MCF 10A (cell line): ENCODE measurements around the gene LRATD1. TPM values are rescaled to one million over a fixed set of nuclear protein-coding genes. Genes with fewer than 3 reads are reported as not detected.
A peak's percentile ranks its signal among the peaks of the same experiment; 100 is the strongest.

Experiments
- BruUV-seq: library from RNA; stranded (reverse); fragments of 400-500 nt; replicated peaks from 2 replicates; lab custom pipeline; 2021; lab: Mats Ljungman, UMichigan
- CTCF ChIA-PET: fragments of 300-600 bp; sonication (Branson Sonifier 250); formaldehyde crosslinking; extraction: SDS; loops from one replicate; lab custom pipeline; 2021; ENCODE audit warnings: antibody characterized with exemption, inconsistent platforms; lab: Yijun Ruan, JAX
- POLR2A ChIA-PET: fragments of 300-600, 350-650 bp; sonication (Branson Sonifier 250); formaldehyde crosslinking; extraction: SDS; loops from one replicate; lab custom pipeline; 2020; ENCODE audit warnings: antibody characterized with exemption, inconsistent platforms; lab: Yijun Ruan, JAX
- DNase-seq: peaks from one replicate; pipeline ENCODE4 v3.0.0-alpha.2; 2018; ENCODE audit not compliant: unreplicated experiment
- H3K27ac Mint-ChIP-seq: one replicate; pipeline ENCODE4 v1.8.0; 2022; ENCODE audit warnings: mild to moderate bottlenecking, low read depth, mixed read lengths; ENCODE audit not compliant: unreplicated experiment
- H3K27me3 Mint-ChIP-seq: one replicate; pipeline ENCODE4 v1.8.0; 2022; ENCODE audit warnings: mixed read lengths; ENCODE audit not compliant: insufficient read depth, unreplicated experiment
- H3K36me3 Mint-ChIP-seq: one replicate; pipeline ENCODE4 v1.8.0; 2022; ENCODE audit warnings: mild to moderate bottlenecking, moderate library complexity, mixed read lengths; ENCODE audit not compliant: insufficient read depth, unreplicated experiment
- H3K4me1 Mint-ChIP-seq: one replicate; pipeline ENCODE4 v1.8.0; 2022; ENCODE audit warnings: mixed read lengths; ENCODE audit not compliant: insufficient read depth, unreplicated experiment
- H3K4me3 Mint-ChIP-seq: one replicate; pipeline ENCODE4 v1.8.0; 2022; ENCODE audit warnings: mild to moderate bottlenecking, moderate library complexity, mixed read lengths; ENCODE audit not compliant: unreplicated experiment
- H3K9me3 Mint-ChIP-seq: one replicate; pipeline ENCODE4 v1.8.0; 2022; ENCODE audit warnings: mixed read lengths; ENCODE audit not compliant: unreplicated experiment
- CTCF ChIP-seq: fragments of 200-600 bp; IDR thresholded peaks from one replicate; pipeline ENCODE4 v1.8.0; 2022; ENCODE audit warnings: antibody characterized with exemption, mild to moderate bottlenecking; ENCODE audit not compliant: unreplicated experiment
- intact Hi-C: fragments of 100-400 bp; cut with micrococcal nuclease; formaldehyde crosslinking; loops from 2 replicates; pipeline ENCODE4 v1.14.1; 2022
- total RNA-seq: library from RNA; stranded (reverse); gene quantifications from 2 replicates; pipeline ENCODE4 v1.2.3, GENCODE V29; 2022

Gene LRATD1
- total RNA-seq, 1 experiment from 2014 or later, result 2.2 TPM

GRCh38 chr2:14641116-14641515 lies 8.6 kb downstream of the LRATD1 start:
- POLR2A ChIA-PET, result interaction anchor here (0.6 kb wide), 1 partner anchor 34 kb away, joined by 3 read pairs; no protein-coding TSS in a partner anchor
- Mint-ChIP-seq H3K9me3 (no peaks in the 10 kb centered on the region), H3K27ac (no peak overlapping the region), H3K4me3 (no peak overlapping the region), H3K27me3 (no peaks in the 10 kb centered on the region), H3K4me1 (peaks cover 4% of the 10 kb centered on the region), H3K36me3 (no peaks in the 10 kb centered on the region)
- no TSS peak for BruUV-seq
- intact Hi-C loops, result no loop called here
- CTCF ChIA-PET, result interaction anchor here (0.5 to 2.0 kb wide), 3 partner anchors 13 to 1593 kb away, joined by 3 to 7 read pairs (median 4); no protein-coding TSS in a partner anchor
- no peak for DNase-seq
- no peak for TF ChIP-seq CTCF

GRCh38 chr2:14642499-14642898 lies 10.0 kb downstream of the LRATD1 start:
- no peak overlapping the region for H3K27ac Mint-ChIP-seq
- DNase-seq, result no peak
- H3K27me3 Mint-ChIP-seq, result no peaks in the 10 kb centered on the region
- H3K36me3 Mint-ChIP-seq, result no peaks in the 10 kb centered on the region
- H3K9me3 Mint-ChIP-seq, result no peaks in the 10 kb centered on the region
- ChIA-PET CTCF (interaction anchor here (0.6 to 2.0 kb wide), 3 partner anchors 8 to 132 kb away, joined by 3 to 7 read pairs (median 3); no protein-coding TSS in a partner anchor), POLR2A (interaction anchor here (0.7 kb wide), 1 partner anchor 191 kb away, joined by 3 read pairs; no protein-coding TSS in a partner anchor)
- TF ChIP-seq CTCF, result peak; percentile 9
- H3K4me1 Mint-ChIP-seq, result no peaks in the 10 kb centered on the region
- intact Hi-C loops, result no loop called here
- no peak overlapping the region for H3K4me3 Mint-ChIP-seq
- no TSS peak for BruUV-seq

- TF ChIP-seq CTCF, result no peak
- BruUV-seq, result no TSS peak
- intact Hi-C loops, result no loop called here
- Mint-ChIP-seq H3K27ac (no peak overlapping the region), H3K9me3 (no peaks in the 10 kb centered on the region), H3K4me3 (no peak overlapping the region), H3K36me3 (no peaks in the 10 kb centered on the region), H3K27me3 (no peaks in the 10 kb centered on the region), H3K4me1 (no peaks in the 10 kb centered on the region)
- CTCF ChIA-PET, result no interaction called here
- no peak for DNase-seq
- POLR2A ChIA-PET, result no interaction called here
Observed at GRCh38 chr2:14647714-14648113, 15.2 kb downstream of the LRATD1 start.

GRCh38 chr2:14650066-14650465 lies 17.5 kb downstream of the LRATD1 start:
- Mint-ChIP-seq H3K4me1 (no peaks in the 10 kb centered on the region), H3K27ac (no peak overlapping the region), H3K27me3 (no peaks in the 10 kb centered on the region), H3K36me3 (no peaks in the 10 kb centered on the region), H3K4me3 (no peak overlapping the region), H3K9me3 (no peaks in the 10 kb centered on the region)
- intact Hi-C loops, result no loop called here
- no TSS peak for BruUV-seq
- no peak for TF ChIP-seq CTCF
- ChIA-PET POLR2A (interaction anchor here (0.6 kb wide), 1 partner anchor 79 kb away, joined by 3 read pairs; no protein-coding TSS in a partner anchor), CTCF (interaction anchor here (0.5 to 1.7 kb wide), 2 partner anchors 8 to 364 kb away, joined by 3 read pairs; no protein-coding TSS in a partner anchor)
- no peak for DNase-seq
